Activated T-helper 2 cell treated with anti-CD3 and anti-CD28 coated beads, Interferon-gamma antibody, Interleukin-2, Interleukin-4, amounts not matched to agents 10 μg/mL and 5 μg/mL and 100 μg/mL, durations not matched to agents 14 hours and 24 hours and 36 hours (primary cell): Measurements from ENCODE around the gene ZDHHC6. TPM values are rescaled to one million over a fixed set of nuclear protein-coding genes. Genes with fewer than 3 reads are reported as not detected.
"Not testable (repeated sequence)": the region's sequence is repeated elsewhere in the genome, so short reads cannot be mapped to it uniquely, and the experiment has no call there.

Source experiments
- DNase-seq: peaks from one replicate; pipeline ENCODE4 v3.0.0; 2021; ENCODE audit warnings: low spot score
- H3K27ac Mint-ChIP-seq: one replicate; pipeline ENCODE4 v1.8.0; 2021; ENCODE audit warnings: mixed read lengths
- H3K27me3 Mint-ChIP-seq: one replicate; pipeline ENCODE4 v1.8.0; 2021; ENCODE audit warnings: low read depth, mixed read lengths
- H3K36me3 Mint-ChIP-seq: one replicate; pipeline ENCODE4 v1.8.0; 2021; ENCODE audit warnings: low read depth, mixed read lengths
- H3K4me1 Mint-ChIP-seq: one replicate; pipeline ENCODE4 v1.8.0; 2021; ENCODE audit warnings: low read depth, mixed read lengths
- H3K4me3 Mint-ChIP-seq: one replicate; pipeline ENCODE4 v1.8.0; 2021; ENCODE audit warnings: low read depth, mild to moderate bottlenecking, moderate library complexity, mixed read lengths
- H3K9me3 Mint-ChIP-seq: one replicate; pipeline ENCODE4 v1.8.0; 2021; ENCODE audit warnings: mixed read lengths
- intact Hi-C: fragments of 100-400 bp; cut with micrococcal nuclease; formaldehyde crosslinking; loops from one replicate; pipeline ENCODE4 v1.15.1; 2023
- total RNA-seq: library from RNA; stranded (reverse); gene quantifications from 2 replicates; pipeline ENCODE4 v1.2.3, GENCODE V29; 2022

ZDHHC6 gene
- total RNA-seq, 1 donor from 2014 or later = 43.2 TPM

- H3K9me3 Mint-ChIP-seq, H3K27ac Mint-ChIP-seq, H3K4me3 Mint-ChIP-seq, intact Hi-C loops, DNase-seq, H3K4me1 Mint-ChIP-seq, H3K27me3 Mint-ChIP-seq: not testable (repeated sequence)
- H3K36me3 Mint-ChIP-seq = peaks cover 46% of the 10 kb centered on the region
These were observed 17.4 kb upstream of the ZDHHC6 start for GRCh38 chr10:112464074-112464473.

- peaks cover 42% of the 10 kb centered on the region for H3K36me3 Mint-ChIP-seq
- intact Hi-C loops = no loop called here
- H3K9me3 Mint-ChIP-seq = no peaks in the 10 kb centered on the region
- no peaks in the 10 kb centered on the region for H3K27me3 Mint-ChIP-seq
- peak overlapping the region; percentile 74 for H3K27ac Mint-ChIP-seq
- H3K4me1 Mint-ChIP-seq = peaks cover 10% of the 10 kb centered on the region
- no peak overlapping the region for H3K4me3 Mint-ChIP-seq
- no peak for DNase-seq
These were observed 14.5 kb upstream of the ZDHHC6 start for GRCh38 chr10:112461029-112461887.

- Mint-ChIP-seq H3K36me3 (peaks cover 34% of the 10 kb centered on the region), H3K9me3 (no peaks in the 10 kb centered on the region), H3K4me3 (no peak overlapping the region), H3K4me1 (peaks cover 13% of the 10 kb centered on the region), H3K27me3 (no peaks in the 10 kb centered on the region), H3K27ac (no peak overlapping the region)
- intact Hi-C loops = no loop called here
- no peak for DNase-seq
These were observed 13.7 kb upstream of the ZDHHC6 start for GRCh38 chr10:112460366-112460765.

GRCh38 chr10:112456533-112456932 is 9.8 kb upstream of the ZDHHC6 start:
- no peak overlapping the region for H3K4me3 Mint-ChIP-seq
- no peaks in the 10 kb centered on the region for H3K27me3 Mint-ChIP-seq
- no peaks in the 10 kb centered on the region for H3K9me3 Mint-ChIP-seq
- peaks cover 13% of the 10 kb centered on the region for H3K4me1 Mint-ChIP-seq
- H3K36me3 Mint-ChIP-seq = peaks cover 11% of the 10 kb centered on the region
- no peak overlapping the region for H3K27ac Mint-ChIP-seq
- intact Hi-C loops = no loop called here
- no peak for DNase-seq

GRCh38 chr10:112454910-112455779 is 8.4 kb upstream of the ZDHHC6 start:
- no peak for DNase-seq
- peaks cover 13% of the 10 kb centered on the region for H3K4me1 Mint-ChIP-seq
- peak overlapping the region; percentile 69 for H3K27ac Mint-ChIP-seq
- peaks cover 6% of the 10 kb centered on the region for H3K36me3 Mint-ChIP-seq
- no peaks in the 10 kb centered on the region for H3K27me3 Mint-ChIP-seq
- H3K4me3 Mint-ChIP-seq = no peak overlapping the region
- H3K9me3 Mint-ChIP-seq = no peaks in the 10 kb centered on the region
- intact Hi-C loops = no loop called here

- Mint-ChIP-seq H3K4me1 (peaks cover 32% of the 10 kb centered on the region), H3K27ac (no peak overlapping the region), H3K36me3 (peaks cover 32% of the 10 kb centered on the region), H3K27me3 (no peaks in the 10 kb centered on the region), H3K4me3 (peak overlapping the region; percentile 97), H3K9me3 (no peaks in the 10 kb centered on the region)
- intact Hi-C loops = loop anchor here (5.0 kb wide), 3 partner anchors 62 to 1228 kb away; partner anchors contain the start of genes CASP7 and GPAM
- DNase-seq = no peak
These were observed 2.2 kb upstream of the ZDHHC6 start for GRCh38 chr10:112448888-112449287.

- peaks cover 37% of the 10 kb centered on the region for H3K4me1 Mint-ChIP-seq
- peak overlapping the region; percentile 93 for H3K27ac Mint-ChIP-seq
- H3K36me3 Mint-ChIP-seq = peaks cover 32% of the 10 kb centered on the region
- H3K4me3 Mint-ChIP-seq = peak overlapping the region; percentile 97
- H3K9me3 Mint-ChIP-seq = no peaks in the 10 kb centered on the region
- no peaks in the 10 kb centered on the region for H3K27me3 Mint-ChIP-seq
- no peak for DNase-seq
- intact Hi-C loops = loop anchor here (2.0 to 5.0 kb wide), 4 partner anchors 25 to 1230 kb away; partner anchors contain the start of genes CASP7 and GPAM
These were observed 860 bp upstream of the ZDHHC6 start for GRCh38 chr10:112447620-112447928.

- H3K4me1 Mint-ChIP-seq = peaks cover 39% of the 10 kb centered on the region
- peaks cover 41% of the 10 kb centered on the region for H3K36me3 Mint-ChIP-seq
- DNase-seq = no peak
- H3K27me3 Mint-ChIP-seq = no peaks in the 10 kb centered on the region
- H3K9me3 Mint-ChIP-seq = no peaks in the 10 kb centered on the region
- intact Hi-C loops = loop anchor here (2.0 to 5.0 kb wide), 4 partner anchors 27 to 1231 kb away; partner anchors contain the start of genes CASP7 and GPAM
- peak overlapping the region; percentile 93 for H3K27ac Mint-ChIP-seq
- peak overlapping the region; percentile 97 for H3K4me3 Mint-ChIP-seq
These were observed 459 bp downstream of the ZDHHC6 start for GRCh38 chr10:112446055-112446854.

- H3K4me1 Mint-ChIP-seq = peaks cover 24% of the 10 kb centered on the region
- peak overlapping the region; percentile 3 for H3K27ac Mint-ChIP-seq
- H3K4me3 Mint-ChIP-seq = no peak overlapping the region
- H3K27me3 Mint-ChIP-seq = no peaks in the 10 kb centered on the region
- no peak for DNase-seq
- intact Hi-C loops = no loop called here
- peaks cover 51% of the 10 kb centered on the region for H3K36me3 Mint-ChIP-seq
- no peaks in the 10 kb centered on the region for H3K9me3 Mint-ChIP-seq
These were observed 4.7 kb downstream of the ZDHHC6 start for GRCh38 chr10:112442063-112442462.

- Mint-ChIP-seq H3K9me3 (no peaks in the 10 kb centered on the region), H3K4me3 (no peak overlapping the region), H3K4me1 (peaks cover 24% of the 10 kb centered on the region), H3K27ac (no peak overlapping the region), H3K36me3 (peaks cover 48% of the 10 kb centered on the region), H3K27me3 (no peaks in the 10 kb centered on the region)
- DNase-seq = no peak
- intact Hi-C loops = no loop called here
These were observed 5.2 kb downstream of the ZDHHC6 start for GRCh38 chr10:112441520-112441919.

- intact Hi-C loops = loop anchor here (5.0 kb wide), 1 partner anchor 34 kb away; no protein-coding TSS in a partner anchor
- no peaks in the 10 kb centered on the region for H3K27me3 Mint-ChIP-seq
- H3K4me1 Mint-ChIP-seq = peaks cover 6% of the 10 kb centered on the region
- peaks cover 43% of the 10 kb centered on the region for H3K36me3 Mint-ChIP-seq
- H3K4me3 Mint-ChIP-seq = no peak overlapping the region
- H3K27ac Mint-ChIP-seq = no peak overlapping the region
- no peaks in the 10 kb centered on the region for H3K9me3 Mint-ChIP-seq
- no peak for DNase-seq
These were observed 8.4 kb downstream of the ZDHHC6 start for GRCh38 chr10:112438356-112438755.

GRCh38 chr10:112434988-112435619 is 11.6 kb downstream of the ZDHHC6 start:
- Mint-ChIP-seq H3K36me3 (peaks cover 46% of the 10 kb centered on the region), H3K4me1 (no peaks in the 10 kb centered on the region), H3K27ac (no peak overlapping the region), H3K27me3 (no peaks in the 10 kb centered on the region), H3K9me3 (no peaks in the 10 kb centered on the region), H3K4me3 (no peak overlapping the region)
- DNase-seq = no peak
- intact Hi-C loops = loop anchor here (1.0 to 5.0 kb wide), 3 partner anchors 37 to 120 kb away; no protein-coding TSS in a partner anchor
